Right lobe of liver (tissue), 4 donors: ENCODE results near the gene PDE6D.

ENCODE experiments used
- CTCF ChIP-seq, 4 donors: fragments of 200-600 bp in 3 of 4; fragments of 450-650 bp in 1 of 4; IDR thresholded peaks; one replicate each; pipeline versions ENCODE4 v1.5.1 to v1.8.0; 2016 to 2022; ENCODE audit warnings: antibody characterized with exemption in 4 of 4, mild to moderate bottlenecking in 2 of 4
- POLR2A ChIP-seq: fragments of 450-650 bp; IDR thresholded peaks from one replicate; pipeline ENCODE4 v1.6.1; 2017; ENCODE audit warnings: antibody characterized with exemption, mild to moderate bottlenecking
- donor health status: DM: no; HTN: no; CAD: no.
- donor health status: DM: no; HTN: no; CAD: no.
- donor health status: DM: no; HTN: yes; CAD: no.

GRCh38 chr2:231687961-231688360, 93.1 kb downstream of the PDE6D start:
- no peak for TF ChIP-seq POLR2A
- TF ChIP-seq CTCF (IDR thresholded peaks at IDR 0.05): no peak
